ENCODE data around the gene SENP2. TPM values are rescaled to one million over a fixed set of nuclear protein-coding genes. Genes with fewer than 3 reads are reported as not detected.

Gene SENP2
- total RNA-seq, 4 donors from 2014 or later, result 22.4 to 32.2 (median 26.8) TPM

- no peak for DNase-seq (ENCODE audit: extremely low spot score)
- peaks cover 0 to 4% (median 1%) of the 10 kb centered on the region in 4 donors for H3K36me3 ChIP-seq
- intact Hi-C loops (cut with DNase I), result no loop called here
- TF ChIP-seq POLR2A (IDR thresholded peaks at IDR 0.05; ENCODE audit: low read depth) (no peak), POLR2AphosphoS5 (IDR thresholded peaks at IDR 0.05) (no peak), EP300 (IDR thresholded peaks at IDR 0.05) (no peak)
- TF ChIP-seq, protein P1, sequence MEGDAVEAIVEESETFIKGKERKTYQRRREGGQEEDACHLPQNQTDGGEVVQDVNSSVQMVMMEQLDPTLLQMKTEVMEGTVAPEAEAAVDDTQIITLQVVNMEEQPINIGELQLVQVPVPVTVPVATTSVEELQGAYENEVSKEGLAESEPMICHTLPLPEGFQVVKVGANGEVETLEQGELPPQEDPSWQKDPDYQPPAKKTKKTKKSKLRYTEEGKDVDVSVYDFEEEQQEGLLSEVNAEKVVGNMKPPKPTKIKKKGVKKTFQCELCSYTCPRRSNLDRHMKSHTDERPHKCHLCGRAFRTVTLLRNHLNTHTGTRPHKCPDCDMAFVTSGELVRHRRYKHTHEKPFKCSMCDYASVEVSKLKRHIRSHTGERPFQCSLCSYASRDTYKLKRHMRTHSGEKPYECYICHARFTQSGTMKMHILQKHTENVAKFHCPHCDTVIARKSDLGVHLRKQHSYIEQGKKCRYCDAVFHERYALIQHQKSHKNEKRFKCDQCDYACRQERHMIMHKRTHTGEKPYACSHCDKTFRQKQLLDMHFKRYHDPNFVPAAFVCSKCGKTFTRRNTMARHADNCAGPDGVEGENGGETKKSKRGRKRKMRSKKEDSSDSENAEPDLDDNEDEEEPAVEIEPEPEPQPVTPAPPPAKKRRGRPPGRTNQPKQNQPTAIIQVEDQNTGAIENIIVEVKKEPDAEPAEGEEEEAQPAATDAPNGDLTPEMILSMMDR (IDR thresholded peaks at IDR 0.05), result no peak
- 98% methylated on average over 10 of the region's 10 CpGs for WGBS
- no peak overlapping the region for H3K27ac ChIP-seq (replicated peaks in 1 of 4)
- no peak overlapping the region for H3K4me3 ChIP-seq
- no peaks in the 10 kb centered on the region for H3K9me3 ChIP-seq
- peaks cover 0 to 22% (median 19%) of the 10 kb centered on the region in 4 donors for H3K4me1 ChIP-seq
- H3K27me3 ChIP-seq, result no peaks in the 10 kb centered on the region
Observed at GRCh38 chr3:185647880-185648210, 61.8 kb downstream of the SENP2 start.

DNA sequence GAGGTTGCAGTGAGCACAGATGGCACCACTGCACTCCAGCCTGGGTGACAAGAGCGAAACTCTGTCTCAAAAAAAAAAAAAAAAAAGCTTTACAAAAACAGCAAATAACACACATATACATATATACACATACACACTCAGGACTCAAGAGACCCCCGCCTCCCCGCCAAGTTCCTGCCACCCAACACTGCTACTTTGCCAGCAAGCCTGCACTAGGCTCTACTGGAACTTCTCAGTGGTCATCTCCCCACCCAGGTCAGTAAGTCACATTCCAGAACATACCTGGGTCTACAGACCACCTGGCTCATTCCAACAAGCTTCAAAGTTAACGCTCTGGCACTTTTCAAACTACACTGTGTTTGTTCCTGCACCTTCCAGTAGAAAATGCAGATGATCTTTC, 62.3 kb downstream of the SENP2 start:
- peaks cover 0 to 22% (median 19%) of the 10 kb centered on the region in 4 donors for H3K4me1 ChIP-seq
- H3K36me3 ChIP-seq, result peaks cover 0 to 4% (median 1%) of the 10 kb centered on the region in 4 donors
- H3K27me3 ChIP-seq, result no peaks in the 10 kb centered on the region
- no peak overlapping the region for H3K4me3 ChIP-seq
- DNase-seq (ENCODE audit: extremely low spot score), result no peak
- intact Hi-C loops (cut with DNase I), result no loop called here
- no peaks in the 10 kb centered on the region for H3K9me3 ChIP-seq
- no peak overlapping the region for H3K27ac ChIP-seq (replicated peaks in 1 of 4)
- TF ChIP-seq, protein P1 (IDR thresholded peaks at IDR 0.05), result no peak
- TF ChIP-seq EP300 (IDR thresholded peaks at IDR 0.05), result no peak
- TF ChIP-seq POLR2AphosphoS5 (IDR thresholded peaks at IDR 0.05), result no peak
- TF ChIP-seq POLR2A (IDR thresholded peaks at IDR 0.05; ENCODE audit: low read depth), result no peak
- 100% methylated on average over 4 of the region's 4 CpGs for WGBS

GRCh38 chr3:185649414-185649813, 63.3 kb downstream of the SENP2 start:
- TF ChIP-seq POLR2A (IDR thresholded peaks at IDR 0.05; ENCODE audit: low read depth) (no peak), EP300 (IDR thresholded peaks at IDR 0.05) (no peak)
- TF ChIP-seq, protein P1 (IDR thresholded peaks at IDR 0.05), result no peak
- WGBS, result 87% methylated on average over 10 of the region's 10 CpGs
- Histone ChIP-seq H3K36me3 (peaks cover 0 to 4% (median 1%) of the 10 kb centered on the region in 4 donors), H3K27me3 (no peaks in the 10 kb centered on the region), H3K27ac (replicated peaks in 1 of 4) (no peak overlapping the region), H3K4me3 (no peak overlapping the region), H3K4me1 (peaks cover 0 to 22% (median 19%) of the 10 kb centered on the region in 4 donors), H3K9me3 (no peaks in the 10 kb centered on the region)
- intact Hi-C loops (cut with DNase I), result no loop called here
- no peak for DNase-seq (ENCODE audit: extremely low spot score)

DNA sequence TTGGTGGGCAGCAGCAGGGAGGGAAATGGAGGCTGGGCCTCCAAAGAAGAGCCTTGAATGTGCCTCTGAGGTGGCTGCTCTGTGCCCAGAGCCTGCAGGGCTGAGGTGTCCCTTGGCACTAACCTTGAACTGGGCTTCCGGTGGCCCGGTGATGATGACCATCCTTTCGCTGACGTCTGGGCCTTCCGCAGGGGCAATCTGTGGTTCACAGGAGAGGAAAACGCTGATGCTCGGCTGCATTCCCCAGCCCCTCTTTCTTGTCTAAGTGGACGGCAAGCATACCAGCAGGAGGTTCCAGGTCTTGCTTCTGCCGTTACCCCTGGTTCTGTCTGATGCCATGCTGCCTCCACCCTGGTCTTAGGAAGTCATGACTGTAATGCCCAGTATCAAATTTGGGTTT, 65.9 kb downstream of the SENP2 start:
- TF ChIP-seq POLR2AphosphoS5 (IDR thresholded peaks at IDR 0.05) (no peak), POLR2A (IDR thresholded peaks at IDR 0.05; ENCODE audit: low read depth) (no peak)
- TF ChIP-seq, protein P1 (IDR thresholded peaks at IDR 0.05), result no peak
- DNase-seq (ENCODE audit: extremely low spot score), result no peak
- Histone ChIP-seq H3K9me3 (no peaks in the 10 kb centered on the region), H3K4me1 (peaks cover 12 to 23% (median 20%) of the 10 kb centered on the region in 4 donors), H3K4me3 (no peak overlapping the region), H3K36me3 (no peaks in the 10 kb centered on the region), H3K27me3 (no peaks in the 10 kb centered on the region), H3K27ac (replicated peaks in 1 of 4) (no peak overlapping the region)
- WGBS, result 97% methylated on average over 8 of the region's 9 CpGs
- intact Hi-C loops (cut with DNase I), result loop anchor here (10.0 kb wide), 1 partner anchor 283 kb away; the partner anchor contains the start of gene TRA2B

Data from esophagus muscularis mucosa (tissue), 4 donors.